Activated CD4-positive, alpha-beta T cell treated with anti-CD3 and anti-CD28 coated beads for 4 hours (primary cell): ENCODE data around the gene RANBP1.

Experiments
- DNase-seq, 2 donors: peaks; one replicate each; pipeline ENCODE4 v3.0.0-alpha.2; 2020

The RANBP1 gene

DNA sequence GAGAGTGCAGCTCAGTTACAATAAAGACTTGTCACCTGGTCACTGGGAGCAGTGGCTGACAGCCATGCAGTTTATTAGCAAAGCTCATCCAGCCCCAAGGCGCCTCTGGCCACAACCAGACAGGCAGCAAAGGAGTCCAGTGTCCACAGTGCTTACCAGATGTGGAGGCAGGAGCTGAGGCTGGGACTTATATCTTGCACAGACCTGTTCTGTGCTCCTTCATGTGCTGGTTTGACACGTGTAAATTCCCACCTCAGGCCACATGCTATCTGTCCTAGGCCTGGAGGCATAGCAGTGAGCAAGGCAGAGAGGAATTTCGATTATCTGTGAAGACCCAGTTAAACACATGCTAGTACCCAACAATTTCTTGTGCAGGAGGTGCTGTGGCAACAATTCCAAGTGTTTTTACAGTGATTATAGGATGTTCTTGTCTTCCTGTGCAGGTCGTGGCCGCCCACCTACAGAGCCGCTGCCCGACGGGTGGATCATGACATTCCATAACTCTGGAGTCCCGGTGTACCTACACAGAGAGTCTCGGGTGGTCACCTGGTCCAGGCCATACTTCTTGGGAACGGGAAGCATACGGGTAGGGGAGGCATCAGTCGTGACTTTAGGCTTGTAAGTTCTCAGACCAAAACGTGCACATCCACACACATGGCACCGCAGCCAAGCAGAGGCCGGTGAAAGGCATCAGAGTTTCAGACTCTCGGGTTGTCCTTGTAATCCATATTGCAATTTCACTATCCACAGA lies 26.5 kb upstream of the RANBP1 start:
- no peak for DNase-seq

DNA sequence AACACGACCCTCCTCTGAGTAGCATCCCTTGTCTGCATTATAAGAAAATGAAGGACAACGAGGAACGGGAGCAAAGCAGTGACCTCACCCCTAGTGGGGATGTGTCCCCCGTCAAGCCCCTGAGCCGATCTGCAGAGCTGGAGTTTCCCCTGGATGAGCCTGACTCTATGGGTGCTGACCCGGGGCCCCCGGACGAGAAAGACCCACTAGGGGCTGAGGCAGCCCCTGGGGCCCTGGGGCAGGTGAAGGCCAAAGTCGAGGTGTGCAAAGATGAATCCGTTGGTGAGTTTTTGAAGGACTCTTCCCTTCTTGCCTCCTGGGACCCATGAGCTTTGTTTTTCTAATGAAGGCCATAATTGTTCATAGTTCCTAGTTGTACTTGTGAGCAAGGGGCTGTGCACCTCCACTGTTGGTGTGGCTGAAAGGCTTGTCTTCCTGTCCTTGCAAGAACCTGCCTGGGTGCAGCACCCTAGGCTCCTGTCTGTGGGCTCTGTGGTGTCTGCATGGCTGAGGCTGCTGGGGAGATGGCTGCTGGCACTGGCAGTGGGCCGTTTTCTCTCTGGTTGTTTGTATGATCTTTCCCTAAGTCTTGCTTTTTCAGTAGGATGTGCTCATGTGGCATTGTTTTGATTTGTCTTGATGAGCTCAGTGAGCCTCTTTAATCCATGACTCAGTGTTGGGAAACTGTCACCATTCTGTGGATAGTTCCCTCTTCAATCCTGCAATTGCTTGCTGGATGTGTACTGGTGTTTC lies 25.8 kb upstream of the RANBP1 start:
- DNase-seq, result no peak

DNA sequence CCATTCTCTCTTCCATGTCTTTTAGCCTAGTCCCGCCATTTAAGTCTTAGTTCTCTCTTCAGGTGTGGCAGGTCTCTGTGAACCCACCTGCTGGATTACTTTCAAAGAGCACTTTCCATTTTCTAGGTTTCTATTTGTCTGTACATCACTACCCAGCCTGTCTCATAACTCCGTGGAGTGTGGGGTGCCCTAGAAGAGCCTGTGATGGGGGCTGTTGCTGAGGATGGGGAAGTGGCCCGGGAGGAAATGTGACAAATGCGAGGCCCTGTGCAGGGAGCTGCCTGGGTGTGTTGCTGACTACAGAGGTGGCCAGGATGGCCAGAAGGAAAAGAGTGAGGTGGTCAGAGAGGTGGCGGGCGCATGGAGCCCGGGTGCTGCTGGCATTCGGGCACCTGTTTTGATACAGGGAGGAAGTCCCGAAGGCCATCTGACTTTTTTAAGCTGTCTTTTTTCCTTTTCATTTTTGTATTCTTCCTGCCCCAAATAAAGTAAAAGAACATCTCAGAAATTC lies 25.1 kb upstream of the RANBP1 start:
- DNase-seq, result no peak

DNA sequence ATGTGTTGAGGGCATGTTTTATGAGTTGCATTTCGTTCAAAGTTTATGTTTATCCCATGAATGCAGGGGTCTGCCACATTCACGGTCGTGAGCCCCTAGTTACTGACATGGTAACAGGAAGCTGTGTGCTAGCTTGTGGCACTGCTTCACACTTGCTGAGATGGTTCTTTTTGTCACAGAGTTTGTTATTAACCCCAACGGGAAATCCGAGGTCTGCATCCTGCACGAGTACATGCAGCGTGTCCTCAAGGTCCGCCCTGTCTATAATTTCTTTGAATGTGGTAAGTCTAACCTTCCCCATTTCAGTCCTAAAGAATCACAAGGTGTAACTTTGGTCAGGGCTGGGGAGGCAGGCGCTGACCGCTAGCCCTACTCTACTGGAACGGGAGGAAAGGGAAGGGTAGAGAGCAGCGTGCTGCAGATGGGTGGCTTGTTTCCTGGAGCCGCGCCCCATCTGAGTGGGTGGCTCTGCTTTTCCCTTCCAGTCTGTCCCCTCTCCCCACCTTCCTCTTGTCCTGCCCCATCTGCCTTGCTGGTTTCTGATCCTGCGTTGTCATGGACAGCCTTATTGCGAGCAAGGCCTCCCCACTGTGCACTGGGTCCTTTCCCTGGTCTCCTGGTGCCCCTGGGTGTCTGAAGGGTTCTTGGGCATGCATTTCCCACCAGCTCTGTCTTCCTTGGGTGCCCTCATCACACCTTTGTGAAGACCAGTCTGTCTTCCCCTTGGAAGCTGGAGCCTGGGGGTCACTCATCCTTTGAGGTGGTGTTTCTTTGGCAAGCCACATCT lies 24.0 kb upstream of the RANBP1 start:
- no peak for DNase-seq

DNA sequence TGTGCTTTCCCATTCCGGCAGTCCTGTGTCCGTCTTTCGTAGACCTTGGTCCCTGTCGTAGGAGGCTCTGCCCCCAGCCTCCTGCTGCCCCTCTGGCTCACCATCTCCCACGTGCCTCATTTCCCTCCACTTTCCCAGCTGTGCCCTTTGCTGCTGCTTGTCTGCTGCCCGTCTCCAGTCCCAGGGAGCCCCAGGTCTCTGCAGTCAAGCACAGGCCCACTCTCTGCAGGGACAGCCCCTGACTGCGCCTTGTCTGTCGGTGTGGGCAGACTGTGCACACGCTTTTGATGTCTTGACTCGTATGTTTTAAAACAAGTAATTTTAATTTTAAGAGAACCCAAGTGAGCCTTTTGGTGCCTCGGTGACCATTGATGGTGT lies 23.4 kb upstream of the RANBP1 start:
- no peak for DNase-seq

DNA sequence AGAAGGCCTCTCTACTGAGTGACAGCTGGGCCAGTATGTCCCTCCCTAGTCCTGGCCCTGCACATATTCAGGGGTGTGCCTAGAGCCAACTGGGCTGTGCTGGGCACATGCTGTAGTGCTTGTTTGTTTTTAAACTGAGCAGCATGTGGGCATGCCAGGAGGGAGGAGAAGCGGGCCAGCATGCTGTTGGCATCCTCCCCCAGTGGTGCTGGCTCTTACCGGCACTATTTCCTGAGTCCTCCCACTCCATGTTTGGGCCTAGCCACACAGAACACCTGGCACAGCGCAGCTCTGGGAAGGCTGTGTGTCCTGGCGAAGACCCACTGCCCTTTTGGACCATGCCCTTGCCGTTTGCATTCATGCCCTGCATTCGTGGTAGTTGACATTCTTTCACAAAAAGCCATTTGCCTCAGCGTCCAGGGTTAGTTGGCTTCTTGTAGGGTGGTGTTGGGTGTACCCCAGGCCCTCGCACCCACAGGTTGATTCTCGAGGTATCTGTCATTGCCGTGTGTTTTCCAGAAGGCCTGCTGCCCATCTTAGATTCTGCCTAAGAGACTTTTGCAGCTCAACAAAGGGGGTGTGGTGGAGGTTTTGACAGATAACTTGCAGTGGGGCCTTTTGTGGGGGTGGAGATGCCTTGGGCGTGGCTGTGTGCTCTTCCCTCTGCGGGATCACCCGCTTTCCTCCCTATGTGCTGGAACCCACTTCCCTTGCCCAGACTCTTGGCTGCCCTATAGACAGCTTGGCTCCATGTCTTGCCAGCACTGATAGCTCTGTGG lies 22.3 kb upstream of the RANBP1 start:
- no peak for DNase-seq

DNA sequence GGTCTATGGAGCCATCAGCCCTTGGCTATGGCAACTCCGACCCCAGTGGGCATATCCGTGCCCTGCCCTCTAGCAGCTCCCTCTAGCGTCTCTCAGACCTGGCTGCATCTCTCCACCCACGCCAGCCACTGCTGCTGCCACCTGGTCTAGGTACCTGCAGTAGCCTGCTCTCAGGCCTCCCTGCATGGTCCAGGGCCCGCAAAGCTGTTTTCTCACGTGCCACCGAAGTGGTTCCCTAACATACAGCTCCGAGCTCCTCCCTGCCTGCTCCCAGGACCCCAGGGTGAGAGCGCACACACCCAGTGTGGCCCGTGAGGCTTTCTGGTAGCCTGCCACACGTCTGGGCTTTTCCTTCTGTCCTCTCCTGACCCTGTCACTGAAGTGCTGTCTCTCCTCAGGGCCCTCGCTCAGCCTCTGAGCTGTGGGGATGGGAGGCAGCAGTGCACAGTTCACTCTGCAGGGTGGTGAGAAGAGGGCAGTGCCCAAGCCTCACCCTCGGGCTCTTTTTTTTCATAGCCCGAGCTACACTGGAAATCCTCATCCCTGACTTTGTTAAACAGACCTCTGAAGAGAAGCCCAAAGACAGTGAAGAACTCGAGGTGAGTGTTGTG lies 21.6 kb upstream of the RANBP1 start:
- no peak for DNase-seq

DNA sequence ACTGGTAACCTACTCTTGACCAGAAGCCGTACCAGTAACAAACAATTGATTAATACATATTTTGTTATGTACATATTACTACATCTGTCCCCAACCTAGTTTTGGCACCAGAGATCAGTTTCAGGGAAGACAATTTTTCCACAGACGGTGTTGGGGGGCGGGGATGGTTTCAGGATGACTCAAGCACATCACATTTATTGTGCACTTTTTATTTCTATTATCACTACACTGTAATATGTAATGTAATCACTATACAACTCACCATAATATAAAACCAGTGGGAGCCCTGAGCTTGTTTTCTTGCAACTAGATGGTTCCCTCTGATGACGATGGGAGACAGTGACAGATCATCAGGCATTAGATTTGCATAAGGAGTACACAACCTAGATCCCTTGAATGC lies 20.4 kb upstream of the RANBP1 start:
- DNase-seq, result no peak

DNA sequence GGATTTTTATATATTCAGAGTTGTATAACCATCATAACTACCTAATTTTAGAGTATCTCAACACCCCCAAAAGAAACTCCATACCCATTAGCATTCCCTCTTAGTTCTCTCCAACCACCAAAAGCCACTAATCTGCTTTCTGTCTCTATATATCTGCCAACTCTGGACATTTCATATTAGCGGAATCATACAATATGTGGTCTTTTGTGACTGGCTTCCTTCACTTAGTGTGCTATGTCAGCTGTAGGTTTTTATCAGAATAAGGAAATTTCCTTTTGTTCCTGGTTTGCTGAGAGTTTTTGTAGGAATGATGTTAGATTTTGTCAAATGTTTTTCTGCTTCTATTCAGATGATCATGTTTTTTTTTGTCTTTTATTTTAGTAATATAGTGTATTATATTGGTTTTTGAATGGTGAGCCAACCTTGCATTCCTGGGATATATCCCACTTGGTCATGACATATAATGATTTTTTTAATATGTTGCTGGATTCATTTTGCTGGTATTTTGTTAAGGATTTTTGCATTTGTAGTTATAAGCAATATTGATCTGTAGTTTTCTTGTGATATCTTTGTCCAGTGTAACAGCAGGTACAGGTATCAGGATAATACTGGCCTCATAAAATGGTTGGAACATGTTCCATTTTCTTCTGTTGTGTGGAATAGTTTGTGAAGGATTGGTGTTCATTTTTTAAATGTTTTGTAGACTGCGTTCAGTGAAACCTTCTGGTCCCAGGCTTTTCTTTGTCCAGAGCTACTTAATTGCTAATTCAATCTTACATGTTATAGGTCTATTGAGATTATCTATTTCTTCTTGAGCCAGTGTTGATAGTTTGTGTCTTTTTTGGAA lies 19.1 kb upstream of the RANBP1 start:
- no peak for DNase-seq

DNA sequence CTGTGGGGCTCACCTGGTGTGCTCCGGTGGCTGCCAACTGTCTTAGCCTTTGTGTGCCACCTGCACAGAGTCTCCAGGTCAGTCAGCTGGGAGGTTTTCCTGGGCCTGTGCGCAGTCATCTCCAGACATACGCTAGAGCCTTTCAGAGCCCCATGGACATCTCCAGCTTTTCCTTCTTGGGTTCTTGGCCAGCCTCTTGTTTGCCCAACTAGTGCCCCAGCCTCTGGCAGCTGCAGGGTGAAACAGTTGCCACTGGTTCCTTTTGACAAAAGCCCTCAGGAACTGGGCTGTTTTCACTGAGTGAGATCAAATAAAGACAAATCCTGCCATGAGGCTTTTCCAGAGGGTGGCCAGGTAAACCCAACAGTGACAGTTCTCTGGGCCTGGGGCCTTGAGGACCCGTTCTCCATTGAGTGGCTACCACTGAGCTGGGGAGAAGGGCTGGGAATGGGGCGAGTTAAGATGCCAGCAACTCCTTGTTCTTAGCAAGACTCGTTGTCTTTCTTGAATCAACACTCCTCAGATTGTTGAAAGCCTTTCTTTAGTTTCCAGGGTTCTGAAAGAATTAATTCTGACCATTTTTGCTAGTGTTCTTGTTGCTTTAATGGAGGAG lies 16.7 kb upstream of the RANBP1 start:
- DNase-seq, result no peak

DNA sequence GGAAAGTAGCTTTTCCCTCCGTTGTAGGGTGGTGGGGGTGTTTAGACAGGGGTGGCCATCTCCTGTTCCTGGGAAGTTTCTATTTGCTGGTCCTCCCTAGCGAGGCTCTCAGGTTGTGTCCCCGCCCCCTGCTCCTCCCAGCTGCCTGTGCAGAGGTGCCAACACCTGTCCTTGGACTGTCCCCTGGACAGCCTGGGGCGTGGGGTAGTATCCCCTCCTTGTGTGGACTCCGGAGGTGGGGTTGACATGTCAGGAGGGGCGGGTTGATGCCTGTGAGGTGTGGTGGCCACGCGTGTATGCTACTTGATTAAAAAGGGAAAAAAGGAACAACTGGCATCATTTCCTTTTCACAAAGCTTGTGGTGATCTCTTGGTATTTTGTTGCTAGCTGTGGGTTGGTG lies 14.3 kb upstream of the RANBP1 start:
- no peak for DNase-seq

DNA sequence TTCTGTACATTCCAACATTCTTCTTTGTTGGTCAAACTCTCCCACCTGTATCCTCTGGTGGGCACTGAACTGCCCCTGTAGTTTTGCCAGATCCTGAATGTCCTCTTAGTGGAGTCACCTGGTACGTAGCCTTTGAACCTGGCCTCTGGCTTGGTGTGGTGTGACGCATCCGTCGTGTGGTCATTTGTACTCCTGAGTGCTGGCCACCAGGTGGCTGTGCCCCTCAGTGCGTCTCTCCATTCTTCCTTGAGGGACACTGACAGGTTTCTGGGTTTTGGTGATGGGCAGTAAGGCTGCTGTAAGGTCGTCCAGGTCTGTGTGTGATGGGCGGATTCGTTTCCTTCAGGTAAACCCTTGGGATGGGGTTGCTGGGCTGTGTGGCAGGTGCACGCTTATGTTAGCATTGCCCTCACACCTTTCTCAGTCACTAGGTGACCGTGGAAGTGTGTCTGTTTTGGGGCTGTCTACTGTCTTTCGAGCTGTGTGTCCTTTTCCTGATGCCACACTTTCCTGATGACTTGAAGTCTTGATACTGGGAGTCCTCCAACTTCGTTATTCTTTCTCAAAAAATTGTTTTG lies 13.6 kb upstream of the RANBP1 start:
- DNase-seq, result no peak

DNA sequence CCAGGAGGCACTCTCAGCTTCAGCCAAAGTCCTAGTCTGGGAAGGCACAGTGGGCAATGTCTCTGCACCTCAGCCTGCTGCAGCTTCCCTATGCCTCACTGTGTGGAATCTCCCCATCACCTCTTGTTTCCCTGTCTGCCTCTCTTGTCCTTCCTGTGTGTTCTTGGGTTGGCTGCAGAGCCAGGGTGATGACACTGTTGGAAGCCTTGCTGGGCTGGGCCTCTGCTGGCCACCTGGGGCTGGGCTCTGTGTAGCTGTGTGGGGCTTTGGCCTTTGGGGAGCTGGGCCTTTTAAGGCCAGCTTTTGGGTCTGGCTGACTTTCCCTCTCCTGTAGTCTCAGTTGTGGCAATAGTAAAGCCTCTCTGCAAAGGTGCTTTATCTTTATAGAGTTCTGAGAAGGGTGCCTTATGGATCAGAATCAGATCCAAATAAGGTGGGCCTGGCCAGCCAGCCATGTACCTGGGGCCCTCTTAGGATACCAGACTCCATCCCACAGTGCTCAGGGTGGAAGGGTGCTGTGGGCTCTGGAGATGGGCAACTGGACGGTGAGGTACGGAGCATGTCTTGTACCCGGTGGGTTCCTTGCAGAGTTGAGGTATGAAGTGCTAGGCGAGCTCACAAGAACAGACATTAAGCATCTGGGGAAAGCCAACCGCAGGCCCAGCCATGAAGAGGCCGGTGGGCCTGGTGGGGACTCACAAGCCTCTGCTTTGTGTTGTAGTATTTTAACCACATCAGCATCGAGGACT lies 10.3 kb upstream of the RANBP1 start:
- no peak for DNase-seq

DNA sequence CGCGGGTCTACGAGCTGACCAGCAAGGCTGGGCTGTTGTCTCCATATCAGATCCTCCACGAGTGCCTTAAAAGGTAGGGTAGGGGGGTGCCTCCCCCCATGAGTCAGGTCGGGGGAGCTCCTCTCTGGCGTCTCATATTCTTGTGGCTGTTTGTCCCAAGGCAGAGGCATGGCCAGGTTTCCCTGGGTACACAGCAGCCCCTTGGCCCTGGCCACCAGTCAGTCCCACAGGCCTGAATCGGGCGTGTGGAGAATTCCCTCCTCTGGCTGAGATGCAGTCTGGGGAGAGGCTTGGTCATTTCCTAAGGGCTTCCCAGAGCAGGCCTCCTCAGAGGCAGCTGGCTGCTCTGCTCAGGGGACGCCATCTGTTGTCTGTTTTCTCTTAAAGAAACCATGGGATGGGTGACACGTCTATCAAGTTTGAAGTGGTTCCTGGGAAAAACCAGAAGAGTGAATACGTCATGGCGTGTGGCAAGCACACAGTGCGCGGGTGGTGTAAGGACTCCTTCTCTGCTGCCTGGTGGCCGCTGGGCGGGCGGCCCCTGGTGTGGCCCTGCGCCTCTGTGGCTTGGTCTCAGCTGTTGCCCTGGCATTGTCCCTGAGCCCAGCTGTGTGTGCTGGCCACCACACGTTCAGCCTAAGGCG lies 9.6 kb upstream of the RANBP1 start:
- DNase-seq, result no peak

DNA sequence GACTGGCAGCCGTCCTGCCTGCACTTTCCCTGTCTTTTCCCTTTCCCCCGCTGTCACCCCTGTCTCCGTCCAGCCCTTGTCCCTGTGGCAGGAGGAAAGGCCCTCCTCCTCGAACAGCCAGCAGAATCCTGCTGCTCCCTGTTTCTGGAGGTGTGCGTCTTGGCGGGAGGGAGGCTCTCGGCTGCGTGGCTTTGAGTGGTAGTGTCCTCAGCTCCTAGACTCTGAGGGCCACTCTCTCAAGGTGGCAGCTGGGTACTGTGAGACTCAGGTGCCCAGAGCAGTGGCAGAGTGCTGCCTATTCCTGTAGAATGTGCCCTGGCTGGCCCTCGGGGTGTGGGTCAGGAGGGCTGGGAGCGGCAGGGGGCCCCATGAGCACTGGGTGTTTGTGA lies 9.1 kb upstream of the RANBP1 start:
- DNase-seq, result no peak

DNA sequence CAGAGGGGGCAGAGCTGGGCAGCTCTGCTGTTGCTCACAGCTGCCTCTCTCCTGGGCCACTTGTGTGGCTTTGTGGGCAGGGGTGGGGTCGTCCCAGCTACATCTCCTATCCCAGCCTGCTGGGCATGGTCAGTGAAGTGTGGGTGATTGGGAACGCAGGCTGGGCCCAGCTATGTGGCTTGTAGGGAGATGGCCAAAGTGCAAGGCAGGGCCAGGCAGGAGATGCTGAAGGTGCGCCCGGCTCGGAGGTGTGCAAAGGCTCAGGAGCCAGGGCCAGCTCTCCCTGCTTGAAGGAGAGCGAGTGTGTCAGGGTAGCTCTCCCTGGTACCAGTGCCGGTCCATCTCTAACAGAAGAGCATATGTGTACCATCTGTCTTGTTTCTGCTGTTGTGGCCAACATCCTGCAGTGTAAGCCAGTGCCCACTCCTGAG lies 8.4 kb upstream of the RANBP1 start:
- DNase-seq, result no peak

DNA sequence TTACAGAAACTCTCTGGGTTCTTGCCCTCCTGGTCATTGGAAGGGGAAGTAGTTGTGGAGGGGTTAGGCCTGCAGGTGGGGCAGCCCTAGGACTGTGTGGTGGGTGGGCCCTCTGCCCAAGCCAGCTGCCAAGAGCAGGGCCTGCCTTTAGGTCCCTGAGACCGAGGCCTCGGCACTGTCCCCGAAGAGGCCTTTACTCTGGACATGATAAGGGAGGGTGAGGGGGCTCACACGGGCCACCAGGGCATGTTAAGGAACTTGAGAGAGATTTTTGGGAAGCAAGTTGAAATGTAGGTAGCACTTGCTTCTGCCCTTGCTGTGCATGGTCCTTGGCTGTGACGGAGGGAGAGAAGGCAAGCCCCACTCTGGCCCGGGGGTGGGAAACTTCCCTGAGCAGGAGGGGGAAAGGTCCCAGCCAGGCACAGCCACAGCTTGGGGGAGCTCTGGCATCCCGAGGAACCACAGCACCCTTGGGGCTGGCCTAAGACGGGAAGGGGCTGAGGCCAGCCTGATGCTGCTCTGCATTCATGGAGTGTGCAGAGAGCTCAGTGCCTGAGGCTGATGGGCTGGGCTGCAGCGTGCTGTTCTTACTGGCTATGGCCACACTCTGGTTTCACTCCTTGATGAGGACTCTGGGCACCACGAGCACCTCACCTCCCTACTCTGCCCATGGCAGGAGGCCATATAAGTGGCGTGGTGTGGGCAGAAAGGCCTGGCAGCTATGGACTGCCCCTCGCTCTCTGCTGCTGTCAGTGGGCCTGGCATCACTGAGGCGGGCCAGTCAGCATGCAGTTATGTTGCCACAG lies 7.8 kb upstream of the RANBP1 start:
- DNase-seq, result no peak

DNA sequence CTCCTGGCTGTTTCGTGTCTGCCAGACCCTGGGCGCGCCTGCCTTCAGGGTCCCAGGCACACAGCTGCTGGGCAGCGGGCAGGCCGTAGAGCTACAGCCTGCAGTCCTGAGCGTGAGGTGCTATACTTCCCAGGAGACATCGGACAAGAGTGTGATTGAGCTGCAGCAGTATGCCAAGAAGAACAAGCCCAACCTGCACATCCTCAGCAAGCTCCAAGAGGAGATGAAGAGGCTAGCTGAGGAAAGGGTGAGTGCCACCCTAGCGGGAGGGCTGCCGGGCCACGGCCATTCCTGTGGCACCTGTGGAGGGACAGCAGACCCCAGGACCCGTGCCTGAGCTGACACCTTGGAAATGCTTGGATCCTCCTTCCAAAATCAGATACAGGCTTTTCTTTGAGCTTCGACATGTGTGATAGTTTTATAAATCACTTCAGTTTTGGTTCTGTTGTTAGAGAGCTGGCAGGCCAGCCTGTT lies 7.1 kb upstream of the RANBP1 start:
- no peak for DNase-seq
